ENCODE measurements around the gene ENAH.

GRCh38 chr1:225460737-225461532 is 192.0 kb downstream of the ENAH start:
- TF ChIP-seq CTCF (IDR thresholded peaks at IDR 0.05) (no peak), EZH2 (IDR thresholded peaks at IDR 0.05; ENCODE audit: borderline replicate concordance, insufficient read depth, low read depth, low read length, poor library complexity, severe bottlenecking) (no peak)

All from B cell (primary cell).